Prostate gland (tissue), 2 donors: ENCODE results near the gene MUC5AC.

Source experiments
- POLR2A ChIP-seq: fragments of 450-650 bp; IDR thresholded peaks from one replicate; pipeline ENCODE4 v1.6.1; 2016; ENCODE audit warnings: antibody characterized with exemption, mild to moderate bottlenecking
- POLR2AphosphoS5 ChIP-seq: sonication (generic); formaldehyde crosslinking; IDR thresholded peaks from one replicate; pipeline ENCODE4 v1.6.1; 2017; ENCODE audit warnings: antibody characterized with exemption
- TF ChIP-seq, protein P1 (sequence below), 4 experiments: fragments of 200-600 bp in 2 of 4; fragments of 450-650 bp in 2 of 4; sonication (generic) in 2 of 4; IDR thresholded peaks; 1 replicate in 3 of 4; 2 replicates in 1 of 4; pipeline ENCODE4 v1.5.1; 2016 to 2019; ENCODE audit warnings: antibody characterized with exemption in 4 of 4, mild to moderate bottlenecking in 2 of 4, moderate library complexity in 2 of 4

DNA sequence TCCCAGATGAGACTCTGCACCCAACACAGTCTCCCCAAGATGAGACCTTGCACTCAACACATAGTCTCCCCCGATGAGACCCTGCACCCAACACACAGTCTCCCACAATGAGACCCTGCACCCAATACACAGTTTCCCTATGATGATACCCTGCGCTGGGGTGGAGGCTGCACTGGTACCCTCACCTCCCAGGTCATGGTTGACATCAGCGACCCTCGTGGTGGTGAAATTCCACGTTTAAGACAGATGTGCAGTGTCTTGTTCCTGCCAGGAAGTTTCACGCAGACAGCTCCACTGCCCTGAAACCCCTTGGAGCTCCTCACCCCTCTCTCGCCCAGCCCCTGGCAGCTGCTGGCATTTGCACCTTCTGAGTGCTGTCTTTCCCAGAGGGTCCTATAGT, 9.5 kb downstream of the MUC5AC start:
- TF ChIP-seq, protein P1, sequence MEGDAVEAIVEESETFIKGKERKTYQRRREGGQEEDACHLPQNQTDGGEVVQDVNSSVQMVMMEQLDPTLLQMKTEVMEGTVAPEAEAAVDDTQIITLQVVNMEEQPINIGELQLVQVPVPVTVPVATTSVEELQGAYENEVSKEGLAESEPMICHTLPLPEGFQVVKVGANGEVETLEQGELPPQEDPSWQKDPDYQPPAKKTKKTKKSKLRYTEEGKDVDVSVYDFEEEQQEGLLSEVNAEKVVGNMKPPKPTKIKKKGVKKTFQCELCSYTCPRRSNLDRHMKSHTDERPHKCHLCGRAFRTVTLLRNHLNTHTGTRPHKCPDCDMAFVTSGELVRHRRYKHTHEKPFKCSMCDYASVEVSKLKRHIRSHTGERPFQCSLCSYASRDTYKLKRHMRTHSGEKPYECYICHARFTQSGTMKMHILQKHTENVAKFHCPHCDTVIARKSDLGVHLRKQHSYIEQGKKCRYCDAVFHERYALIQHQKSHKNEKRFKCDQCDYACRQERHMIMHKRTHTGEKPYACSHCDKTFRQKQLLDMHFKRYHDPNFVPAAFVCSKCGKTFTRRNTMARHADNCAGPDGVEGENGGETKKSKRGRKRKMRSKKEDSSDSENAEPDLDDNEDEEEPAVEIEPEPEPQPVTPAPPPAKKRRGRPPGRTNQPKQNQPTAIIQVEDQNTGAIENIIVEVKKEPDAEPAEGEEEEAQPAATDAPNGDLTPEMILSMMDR (IDR thresholded peaks at IDR 0.05) = no peak
- TF ChIP-seq POLR2A = no peak
- TF ChIP-seq POLR2AphosphoS5 = no peak
